ENCODE measurements around the gene BTRC. TPM values are rescaled to one million over a fixed set of nuclear protein-coding genes. Genes with fewer than 3 reads are reported as not detected.
"Not testable (repeated sequence)": the region's sequence is repeated elsewhere in the genome, so short reads cannot be mapped to it uniquely, and the experiment has no call there.

Gene BTRC
- total RNA-seq, 2 donors from 2014 or later: 16.0 to 25.4 TPM

- TF ChIP-seq, protein P1, sequence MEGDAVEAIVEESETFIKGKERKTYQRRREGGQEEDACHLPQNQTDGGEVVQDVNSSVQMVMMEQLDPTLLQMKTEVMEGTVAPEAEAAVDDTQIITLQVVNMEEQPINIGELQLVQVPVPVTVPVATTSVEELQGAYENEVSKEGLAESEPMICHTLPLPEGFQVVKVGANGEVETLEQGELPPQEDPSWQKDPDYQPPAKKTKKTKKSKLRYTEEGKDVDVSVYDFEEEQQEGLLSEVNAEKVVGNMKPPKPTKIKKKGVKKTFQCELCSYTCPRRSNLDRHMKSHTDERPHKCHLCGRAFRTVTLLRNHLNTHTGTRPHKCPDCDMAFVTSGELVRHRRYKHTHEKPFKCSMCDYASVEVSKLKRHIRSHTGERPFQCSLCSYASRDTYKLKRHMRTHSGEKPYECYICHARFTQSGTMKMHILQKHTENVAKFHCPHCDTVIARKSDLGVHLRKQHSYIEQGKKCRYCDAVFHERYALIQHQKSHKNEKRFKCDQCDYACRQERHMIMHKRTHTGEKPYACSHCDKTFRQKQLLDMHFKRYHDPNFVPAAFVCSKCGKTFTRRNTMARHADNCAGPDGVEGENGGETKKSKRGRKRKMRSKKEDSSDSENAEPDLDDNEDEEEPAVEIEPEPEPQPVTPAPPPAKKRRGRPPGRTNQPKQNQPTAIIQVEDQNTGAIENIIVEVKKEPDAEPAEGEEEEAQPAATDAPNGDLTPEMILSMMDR (IDR thresholded peaks at IDR 0.05): no peak
- TF ChIP-seq POLR2AphosphoS5 (IDR thresholded peaks at IDR 0.05) (no peak), POLR2A (IDR thresholded peaks at IDR 0.05) (no peak)
- Histone ChIP-seq H3K4me3 (no peak overlapping the region), H3K4me1 (replicated peaks) (no peaks in the 10 kb centered on the region), H3K9me3 (no peaks in the 10 kb centered on the region), H3K27ac (no peak overlapping the region), H3K36me3 (no peaks in the 10 kb centered on the region), H3K27me3 (replicated peaks; ENCODE audit: insufficient read depth) (peaks cover 2% of the 10 kb centered on the region)
- no peak for DNase-seq (ENCODE audit: low spot score)
- intact Hi-C loops (cut with DNase I): no loop called here
Measured at GRCh38 chr10:101341438-101341837, 12.5 kb upstream of the BTRC start.

GRCh38 chr10:101346177-101346576 lies 7.8 kb upstream of the BTRC start:
- no peak for DNase-seq (ENCODE audit: low spot score)
- no peaks in the 10 kb centered on the region for H3K27me3 ChIP-seq (replicated peaks; ENCODE audit: insufficient read depth)
- H3K27ac ChIP-seq: no peak overlapping the region
- WGBS: 73% methylated on average over 3 of the region's 3 CpGs
- no peaks in the 10 kb centered on the region for H3K36me3 ChIP-seq
- no peaks in the 10 kb centered on the region for H3K4me1 ChIP-seq (replicated peaks)
- intact Hi-C loops (cut with DNase I): no loop called here
- TF ChIP-seq POLR2AphosphoS5 (IDR thresholded peaks at IDR 0.05): no peak
- TF ChIP-seq, protein P1 (IDR thresholded peaks at IDR 0.05): no peak
- TF ChIP-seq POLR2A (IDR thresholded peaks at IDR 0.05): no peak
- no peak overlapping the region for H3K4me3 ChIP-seq
- no peaks in the 10 kb centered on the region for H3K9me3 ChIP-seq

- no peaks in the 10 kb centered on the region for H3K9me3 ChIP-seq
- H3K4me1 ChIP-seq (replicated peaks): peaks cover 7% of the 10 kb centered on the region
- H3K36me3 ChIP-seq: no peaks in the 10 kb centered on the region
- H3K27me3 ChIP-seq (replicated peaks; ENCODE audit: insufficient read depth): no peaks in the 10 kb centered on the region
- H3K27ac ChIP-seq: no peak overlapping the region
- TF ChIP-seq POLR2A (IDR thresholded peaks at IDR 0.05) (no peak), POLR2AphosphoS5 (IDR thresholded peaks at IDR 0.05) (no peak)
- TF ChIP-seq, protein P1 (IDR thresholded peaks at IDR 0.05): no peak
- 96% methylated on average over 3 of the region's 3 CpGs for WGBS
- intact Hi-C loops (cut with DNase I): no loop called here
- DNase-seq (ENCODE audit: low spot score): no peak
- H3K4me3 ChIP-seq: no peak overlapping the region
Measured at GRCh38 chr10:101351017-101351416, 2.9 kb upstream of the BTRC start.

- no peaks in the 10 kb centered on the region for H3K9me3 ChIP-seq
- TF ChIP-seq, protein P1 (IDR thresholded peaks at IDR 0.05): no peak
- TF ChIP-seq POLR2A (IDR thresholded peaks at IDR 0.05) (no peak), POLR2AphosphoS5 (IDR thresholded peaks at IDR 0.05) (no peak)
- intact Hi-C loops (cut with DNase I): no loop called here
- H3K36me3 ChIP-seq: no peaks in the 10 kb centered on the region
- H3K4me3 ChIP-seq: no peak overlapping the region
- no peak for DNase-seq (ENCODE audit: low spot score)
- H3K4me1 ChIP-seq (replicated peaks): peaks cover 7% of the 10 kb centered on the region
- H3K27ac ChIP-seq: no peak overlapping the region
- no peaks in the 10 kb centered on the region for H3K27me3 ChIP-seq (replicated peaks; ENCODE audit: insufficient read depth)
Measured at GRCh38 chr10:101351477-101351876, 2.5 kb upstream of the BTRC start.

GRCh38 chr10:101352857-101353256 lies 1.1 kb upstream of the BTRC start:
- H3K4me1 ChIP-seq (replicated peaks); DNase-seq (ENCODE audit: low spot score); intact Hi-C loops (cut with DNase I): not testable (repeated sequence)

More at GRCh38 chr10:101352857-101353256, 1.1 kb upstream of the BTRC start:
- 93% methylated on average over 10 of the region's 10 CpGs for WGBS
- not testable (repeated sequence) for H3K9me3 ChIP-seq; H3K27ac ChIP-seq; H3K4me3 ChIP-seq; H3K36me3 ChIP-seq; H3K27me3 ChIP-seq (replicated peaks; ENCODE audit: insufficient read depth)

All from prostate gland (tissue), 2 donors.